Breast epithelium (tissue), 4 donors: Measurements from ENCODE around the gene MSRB1. TPM values are rescaled to one million over a fixed set of nuclear protein-coding genes. Genes with fewer than 3 reads are reported as not detected.

Experiments
- DNase-seq, 2 donors: peaks; one replicate each; pipeline ENCODE4 v3.0.0-alpha.2; 2019; ENCODE audit warnings: low spot score in 2 of 2
- H3K27ac ChIP-seq, 2 donors: fragments of 200-600 bp; sonication (generic) in 1 of 2; one replicate each; pipeline ENCODE4 v1.5.1; 2016 to 2019; ENCODE audit warnings: mild to moderate bottlenecking in 1 of 2
- H3K27me3 ChIP-seq, 2 donors: fragments of 200-600 bp; sonication (generic) in 1 of 2; one replicate each; pipeline versions ENCODE4 v1.5.1 to v1.6.0; 2017 to 2019; ENCODE audit warnings: control low read depth in 1 of 2, mild to moderate bottlenecking in 1 of 2
- H3K36me3 ChIP-seq: fragments of 200-600 bp; one replicate; pipeline ENCODE4 v1.5.1; 2019
- H3K4me1 ChIP-seq, 2 donors: fragments of 200-600 bp; sonication (generic); one replicate each; pipeline ENCODE4 v1.5.1; 2016 to 2019; ENCODE audit warnings: control low read depth in 1 of 2
- H3K4me3 ChIP-seq, 3 donors: fragments of 200-600 bp; sonication (generic); 1 replicate in 2 of 3; 2 replicates in 1 of 3; pipeline ENCODE4 v1.5.1; 2016 to 2019; ENCODE audit warnings: mild to moderate bottlenecking in 3 of 3, moderate library complexity in 2 of 3
- H3K9me3 ChIP-seq, 2 donors: fragments of 200-600 bp; sonication (generic) in 1 of 2; one replicate each; pipeline ENCODE4 v1.5.1; 2016 to 2019; ENCODE audit warnings: control low read depth in 1 of 2
- POLR2A ChIP-seq: fragments of 450-650 bp; IDR thresholded peaks from one replicate; pipeline ENCODE4 v1.6.1; 2016; ENCODE audit warnings: antibody characterized with exemption, mild to moderate bottlenecking, moderate library complexity
- POLR2AphosphoS5 ChIP-seq, 3 donors: sonication (generic); formaldehyde crosslinking; IDR thresholded peaks; one replicate each; pipeline ENCODE4 v1.6.1; 2017; ENCODE audit warnings: antibody characterized with exemption in 3 of 3
- intact Hi-C: fragments of 100-400 bp; cut with DNase I; formaldehyde crosslinking; loops from one replicate; pipeline ENCODE4 v1.15.1; 2023; ENCODE audit warnings: low total_unique reads
- total RNA-seq, 3 donors: library from RNA; depleted of rRNA; stranded (reverse); fragments of >200 nt; gene quantifications; one replicate each; pipeline ENCODE4 v1.1.0, GENCODE V29; 2016
- TF ChIP-seq, protein P1 (sequence below), 3 donors: fragments of 450-650 bp; IDR thresholded peaks; one replicate each; pipeline ENCODE4 v1.5.1; 2016 to 2017; ENCODE audit warnings: antibody characterized with exemption in 3 of 3, mild to moderate bottlenecking in 3 of 3, moderate library complexity in 3 of 3

MSRB1 gene
- total RNA-seq, 3 donors from 2014 or later = 12.1 to 17.4 (median 17.0) TPM

DNA sequence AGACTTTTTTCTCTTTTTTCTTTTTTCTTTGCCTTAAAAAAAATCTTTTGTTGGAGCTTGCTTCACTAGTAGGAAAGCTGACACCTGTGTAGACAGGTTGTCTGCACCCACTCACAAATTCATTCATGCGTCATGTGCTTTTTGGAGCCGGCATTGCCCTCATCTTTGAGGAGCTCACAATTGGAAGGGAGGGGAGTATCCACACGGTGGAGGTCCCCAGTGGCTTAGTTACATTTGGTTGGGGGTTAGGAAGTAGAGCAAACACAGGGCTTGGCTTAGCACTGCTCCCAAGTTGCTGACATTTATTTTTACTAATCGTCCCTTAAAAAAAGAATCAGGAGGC lies 52.3 kb downstream of the MSRB1 start:
- no peaks in the 10 kb centered on the region for H3K4me1 ChIP-seq
- H3K27ac ChIP-seq = no peak overlapping the region
- no peaks in the 10 kb centered on the region for H3K27me3 ChIP-seq
- no peaks in the 10 kb centered on the region for H3K9me3 ChIP-seq
- no peaks in the 10 kb centered on the region for H3K36me3 ChIP-seq
- H3K4me3 ChIP-seq = no peak overlapping the region
- intact Hi-C loops = no loop called here
- TF ChIP-seq, protein P1, sequence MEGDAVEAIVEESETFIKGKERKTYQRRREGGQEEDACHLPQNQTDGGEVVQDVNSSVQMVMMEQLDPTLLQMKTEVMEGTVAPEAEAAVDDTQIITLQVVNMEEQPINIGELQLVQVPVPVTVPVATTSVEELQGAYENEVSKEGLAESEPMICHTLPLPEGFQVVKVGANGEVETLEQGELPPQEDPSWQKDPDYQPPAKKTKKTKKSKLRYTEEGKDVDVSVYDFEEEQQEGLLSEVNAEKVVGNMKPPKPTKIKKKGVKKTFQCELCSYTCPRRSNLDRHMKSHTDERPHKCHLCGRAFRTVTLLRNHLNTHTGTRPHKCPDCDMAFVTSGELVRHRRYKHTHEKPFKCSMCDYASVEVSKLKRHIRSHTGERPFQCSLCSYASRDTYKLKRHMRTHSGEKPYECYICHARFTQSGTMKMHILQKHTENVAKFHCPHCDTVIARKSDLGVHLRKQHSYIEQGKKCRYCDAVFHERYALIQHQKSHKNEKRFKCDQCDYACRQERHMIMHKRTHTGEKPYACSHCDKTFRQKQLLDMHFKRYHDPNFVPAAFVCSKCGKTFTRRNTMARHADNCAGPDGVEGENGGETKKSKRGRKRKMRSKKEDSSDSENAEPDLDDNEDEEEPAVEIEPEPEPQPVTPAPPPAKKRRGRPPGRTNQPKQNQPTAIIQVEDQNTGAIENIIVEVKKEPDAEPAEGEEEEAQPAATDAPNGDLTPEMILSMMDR (IDR thresholded peaks at IDR 0.05) = no peak
- TF ChIP-seq POLR2AphosphoS5 (IDR thresholded peaks at IDR 0.05) (no peak), POLR2A (no peak)
- DNase-seq = no peak

DNA sequence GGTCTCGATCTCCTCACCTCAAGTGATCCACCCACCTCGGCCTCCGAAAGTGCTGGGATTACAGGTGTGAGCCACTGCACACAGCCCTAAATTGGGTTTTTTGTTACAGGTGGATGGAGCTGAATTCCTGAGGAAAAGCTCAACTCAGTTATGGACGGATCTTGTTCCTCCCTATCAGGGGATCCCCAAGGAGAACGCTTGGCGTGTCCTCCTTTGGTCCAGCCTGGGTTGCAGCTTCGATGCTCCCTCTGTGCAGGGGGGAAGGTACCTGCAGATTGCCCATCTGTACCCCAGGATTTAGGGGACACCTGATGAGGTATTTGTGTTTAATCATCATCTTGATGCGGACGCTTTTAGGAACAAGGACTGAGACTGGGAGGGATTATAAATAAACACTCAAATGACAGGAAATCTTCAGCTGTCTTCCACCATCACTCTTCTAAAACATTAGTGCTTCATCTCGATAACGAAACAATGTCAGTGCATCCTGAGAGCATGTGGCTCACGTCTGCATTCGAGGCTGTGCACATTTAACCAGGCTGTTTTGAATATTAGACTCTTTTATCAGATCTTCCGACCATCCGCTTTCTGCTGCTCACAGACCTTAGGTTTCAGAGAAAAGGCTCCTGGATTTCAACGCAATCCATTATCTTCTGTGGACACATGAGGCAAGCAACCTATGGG lies 52.8 kb downstream of the MSRB1 start:
- TF ChIP-seq POLR2AphosphoS5 (IDR thresholded peaks at IDR 0.05) (no peak), POLR2A (no peak)
- TF ChIP-seq, protein P1 (IDR thresholded peaks at IDR 0.05) = no peak
- intact Hi-C loops = no loop called here

More for the DNA sequence above, 52.8 kb downstream of the MSRB1 start:
- DNase-seq = no peak
- Histone ChIP-seq H3K9me3 (no peaks in the 10 kb centered on the region), H3K4me3 (no peak overlapping the region), H3K4me1 (no peaks in the 10 kb centered on the region), H3K27ac (no peak overlapping the region), H3K36me3 (no peaks in the 10 kb centered on the region), H3K27me3 (no peaks in the 10 kb centered on the region)

Other genes with a start within 250 kb of the MSRB1 start
- 10 to 100 TPM; 41.1 to 82.6 (median 71.6) TPM for gene MAPK8IP3, start 237.0 kb downstream of the MSRB1 start, total RNA-seq
- gene NME3, start 171.7 kb downstream of the MSRB1 start, total RNA-seq = 100 to 1,000 TPM in 2 of 3 donors, 10 to 100 TPM in 1; 86.6 to 119 (median 115) TPM
- gene EME2, start 170.4 kb downstream of the MSRB1 start, total RNA-seq = 10 to 100 TPM in 2 of 3 donors, 1 to 10 TPM in 1; 4.6 to 17.4 (median 14.0) TPM
- gene MRPS34, start 170.1 kb downstream of the MSRB1 start, total RNA-seq = 10 to 100 TPM; 85.9 to 95.4 (median 87.8) TPM
- 100 to 1,000 TPM in 1 of 3 donors, 10 to 100 TPM in 2; 84.9 to 107 (median 88.5) TPM for gene SPSB3, start 160.6 kb downstream of the MSRB1 start, total RNA-seq
- gene NUBP2, start 160.2 kb downstream of the MSRB1 start, total RNA-seq = 10 to 100 TPM; 61.6 to 82.6 (median 80.3) TPM
- gene IGFALS, start 149.5 kb downstream of the MSRB1 start, total RNA-seq = under 1 TPM; 0.32 to 0.44 (median 0.33) TPM
- gene HAGH, start 116.4 kb downstream of the MSRB1 start, total RNA-seq = 100 to 1,000 TPM in 1 of 3 donors, 10 to 100 TPM in 2; 61.9 to 114 (median 74.7) TPM
- gene FAHD1, start 116.0 kb downstream of the MSRB1 start, total RNA-seq = 10 to 100 TPM; 27.2 to 35.4 (median 29.7) TPM
- gene MEIOB, start 71.0 kb downstream of the MSRB1 start, total RNA-seq = not detected
- not detected for gene HS3ST6, start 24.8 kb downstream of the MSRB1 start, total RNA-seq
- not detected for gene RPL3L, start 11.5 kb upstream of the MSRB1 start, total RNA-seq
- gene NDUFB10, start 16.3 kb upstream of the MSRB1 start, total RNA-seq = 100 to 1,000 TPM; 114 to 233 (median 144) TPM
- 1,000 to 10,000 TPM; 1,340 to 2,607 (median 1,661) TPM for gene RPS2, start 21.6 kb upstream of the MSRB1 start, total RNA-seq
- under 1 TPM in 1 of 3 donors, not detected in 2; 0.98 TPM for gene RNF151, start 23.7 kb upstream of the MSRB1 start, total RNA-seq
- 10 to 100 TPM; 32.9 to 42.3 (median 33.1) TPM for gene TBL3, start 28.9 kb upstream of the MSRB1 start, total RNA-seq
- under 1 TPM in 2 of 3 donors, not detected in 1; 0.88 to 0.98 TPM for gene NOXO1, start 38.3 kb upstream of the MSRB1 start, total RNA-seq
- gene GFER, start 41.0 kb upstream of the MSRB1 start, total RNA-seq = 10 to 100 TPM; 15.7 to 18.1 (median 17.9) TPM
- 1 to 10 TPM in 1 of 3 donors, under 1 TPM in 2; 0.44 to 2.0 (median 0.64) TPM for gene SYNGR3, start 46.8 kb upstream of the MSRB1 start, total RNA-seq
- gene ZNF598, start 66.6 kb upstream of the MSRB1 start, total RNA-seq = 10 to 100 TPM; 16.0 to 25.2 (median 22.2) TPM
- gene NPW, start 76.6 kb upstream of the MSRB1 start, total RNA-seq = not detected
- 10 to 100 TPM; 31.5 to 58.3 (median 38.9) TPM for gene NHERF2, start 83.7 kb upstream of the MSRB1 start, total RNA-seq
- gene NTHL1, start 104.6 kb upstream of the MSRB1 start, total RNA-seq = 10 to 100 TPM; 10.6 to 27.9 (median 16.1) TPM
- 10 to 100 TPM; 41.6 to 52.4 (median 48.9) TPM for gene TSC2, start 104.8 kb upstream of the MSRB1 start, total RNA-seq
- gene PKD1, start 192.7 kb upstream of the MSRB1 start, total RNA-seq = 100 to 1,000 TPM in 2 of 3 donors, 10 to 100 TPM in 1; 74.2 to 110 (median 107) TPM
- gene RAB26, start 205.4 kb upstream of the MSRB1 start, total RNA-seq = 1 to 10 TPM in 2 of 3 donors, not detected in 1; 3.5 to 3.9 TPM
- 10 to 100 TPM; 28.4 to 35.4 (median 32.5) TPM for gene TRAF7, start 212.6 kb upstream of the MSRB1 start, total RNA-seq